CD1c-positive myeloid dendritic cell (primary cell): ENCODE data around the gene DPM3.
"Not testable (repeated sequence)": the region's sequence is repeated elsewhere in the genome, so short reads cannot be mapped to it uniquely, and the experiment has no call there.

Experiments
- DNase-seq: peaks from one replicate; pipeline ENCODE4 v3.0.0-alpha.2; 2016; ENCODE audit errors: extremely low spot score

DPM3 gene

DNA sequence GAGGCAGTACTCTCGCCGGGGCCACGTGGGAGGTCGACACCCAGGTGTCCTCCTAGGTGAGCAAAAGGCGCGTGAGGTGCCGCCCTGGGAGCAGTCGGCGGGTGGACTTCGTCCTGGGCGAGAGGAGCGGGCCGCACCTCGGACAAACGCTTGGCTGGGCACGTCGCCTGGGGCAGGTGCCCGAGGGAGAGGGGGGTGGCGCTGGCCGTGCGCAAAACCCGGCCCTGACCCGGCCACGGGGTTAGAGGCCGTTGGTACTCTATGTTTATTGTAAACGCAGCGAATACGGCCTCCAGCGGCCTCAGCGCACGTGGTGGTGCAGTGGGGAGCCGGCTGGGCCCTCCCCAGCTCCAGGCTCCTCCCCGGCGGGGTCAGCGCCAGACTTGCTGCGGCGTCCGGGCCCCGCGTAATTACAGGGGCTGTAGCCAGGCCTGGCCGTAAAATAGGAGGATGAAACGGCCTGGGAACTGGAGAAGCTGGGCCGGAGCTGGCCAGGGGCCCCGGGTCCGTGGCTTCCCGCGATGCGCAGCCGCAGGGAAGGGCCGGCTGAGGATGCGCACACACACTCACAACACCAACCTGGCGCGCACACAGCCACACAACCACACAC is 14.3 kb downstream of the DPM3 start:
- no peak for DNase-seq

GRCh38 chr1:155125511-155125945 is 14.8 kb downstream of the DPM3 start:
- no peak for DNase-seq

- DNase-seq, result no peak
Observed at GRCh38 chr1:155124503-155125463, 15.5 kb downstream of the DPM3 start.

GRCh38 chr1:155123801-155124200 is 16.5 kb downstream of the DPM3 start:
- no peak for DNase-seq

DNA sequence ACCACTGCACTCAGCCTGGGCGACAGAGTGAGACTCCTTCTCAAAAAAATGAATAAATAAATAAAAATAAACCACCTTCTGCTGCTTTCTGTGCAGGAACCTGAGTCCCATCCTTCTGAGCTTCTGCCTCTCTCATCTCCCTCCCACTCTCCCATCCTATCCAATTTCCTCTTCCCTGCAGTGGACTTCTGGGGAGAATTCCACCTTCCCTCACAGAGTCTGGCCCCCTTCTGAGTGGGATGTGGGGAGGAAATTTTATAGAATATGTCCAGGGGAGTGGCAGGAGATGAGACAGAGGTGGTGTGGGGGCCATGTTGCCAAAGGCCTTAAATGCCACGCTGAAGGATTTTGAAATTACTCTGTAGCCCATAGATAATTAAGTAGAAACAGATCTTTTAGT is 18.0 kb downstream of the DPM3 start:
- no peak for DNase-seq

- no peak for DNase-seq
Observed at GRCh38 chr1:155121249-155121648, 19.1 kb downstream of the DPM3 start.

- DNase-seq, result no peak
Observed at GRCh38 chr1:155120253-155120652, 20.1 kb downstream of the DPM3 start.

DNA sequence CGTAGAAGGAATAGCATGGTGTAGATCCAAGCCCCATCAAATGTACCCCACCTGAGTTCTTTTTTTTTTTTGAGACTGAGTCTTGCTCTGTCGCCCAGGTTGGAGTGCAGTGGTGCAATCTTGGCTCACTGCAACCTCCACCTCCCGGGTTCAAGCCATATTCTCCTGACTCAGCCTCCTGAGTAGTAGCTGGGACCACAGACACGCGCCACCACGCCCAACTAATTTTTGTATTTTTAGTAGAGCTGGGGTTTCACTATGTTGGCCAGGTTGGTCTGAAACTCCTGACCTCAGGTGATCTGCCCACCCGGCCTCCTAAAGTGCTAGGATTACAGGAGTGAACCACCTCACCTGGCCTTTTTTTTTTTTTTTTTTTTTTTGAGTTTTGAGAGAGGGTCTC is 22.2 kb downstream of the DPM3 start:
- not testable (repeated sequence) for DNase-seq

DNA sequence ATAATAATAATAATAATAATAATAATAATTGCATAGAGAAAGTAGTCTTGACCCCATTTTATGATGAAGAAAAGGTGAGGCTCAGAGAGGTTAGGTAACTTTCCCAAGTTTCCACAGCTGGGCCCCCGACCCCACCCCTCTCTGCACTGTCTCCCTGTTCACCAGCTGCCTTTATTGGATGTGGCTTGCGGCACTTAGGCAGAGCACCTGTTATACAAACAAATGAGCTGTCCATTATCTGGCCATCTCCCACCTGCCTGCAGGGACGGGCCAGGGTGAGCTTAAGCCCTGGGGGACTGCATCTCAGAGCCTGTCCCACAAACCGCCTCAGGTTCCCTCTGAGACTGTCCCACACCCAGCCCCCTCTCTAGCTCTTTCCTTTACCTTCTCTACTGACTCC is 22.7 kb downstream of the DPM3 start:
- DNase-seq, result no peak

DNA sequence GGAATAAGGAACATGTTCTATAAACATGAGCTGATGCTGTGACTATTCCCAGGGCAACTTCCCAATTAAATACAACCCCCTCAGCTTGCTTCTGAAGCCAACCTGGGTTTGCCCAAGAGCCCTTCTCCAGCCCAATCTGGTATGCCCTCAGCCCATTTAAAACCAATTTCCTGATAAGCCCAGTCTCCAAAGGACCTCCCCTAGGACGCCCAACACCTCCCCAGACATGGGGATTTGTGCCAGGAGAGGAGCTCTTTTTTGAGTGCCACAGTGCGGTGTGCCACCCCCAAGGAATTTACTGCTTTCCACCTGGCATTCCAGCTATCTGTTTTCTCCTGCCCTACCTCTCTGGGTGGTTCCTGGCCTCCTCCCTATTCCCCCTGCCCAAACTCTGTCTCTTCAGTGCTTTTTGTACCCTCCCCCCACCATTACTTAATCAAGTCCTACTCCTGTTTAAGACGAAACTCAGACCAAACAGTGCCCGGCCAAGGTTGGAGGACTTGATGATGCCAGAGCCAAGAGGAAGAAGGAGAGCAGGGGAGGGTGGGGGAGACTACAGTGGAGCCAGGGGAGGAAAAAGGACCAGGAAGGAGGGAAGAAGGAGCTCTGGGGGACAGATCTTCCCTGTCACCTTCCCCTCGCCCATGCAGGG is 24.1 kb downstream of the DPM3 start:
- no peak for DNase-seq

DNA sequence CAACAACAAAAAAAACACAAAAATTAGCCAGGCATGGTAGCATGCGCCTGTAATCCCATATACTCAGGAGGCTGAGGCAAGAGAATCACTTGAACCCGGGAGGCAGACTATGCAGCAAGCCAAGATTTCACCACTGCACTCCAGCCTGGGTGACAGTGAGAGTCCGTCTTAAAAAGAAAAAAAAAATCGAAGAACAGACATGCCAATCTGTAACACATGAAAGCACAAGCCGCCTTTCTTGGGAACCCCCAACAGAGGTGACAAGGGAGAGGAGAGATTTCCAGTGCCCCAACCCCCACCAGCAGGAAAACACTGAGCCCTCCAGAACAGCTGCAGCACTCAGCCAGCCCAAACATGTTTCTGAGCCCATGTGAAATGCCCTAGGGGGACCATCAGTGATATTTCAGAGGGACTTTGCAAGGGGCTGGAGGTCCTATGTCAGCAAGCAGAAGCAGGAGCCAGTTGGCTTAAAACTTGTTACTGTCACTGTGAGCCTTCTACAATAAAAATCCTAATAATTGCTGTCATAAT is 26.8 kb downstream of the DPM3 start:
- DNase-seq, result no peak

GRCh38 chr1:155110826-155111225 is 29.5 kb downstream of the DPM3 start:
- no peak for DNase-seq

- DNase-seq, result no peak
Observed at GRCh38 chr1:155110381-155110780, 29.9 kb downstream of the DPM3 start.

DNA sequence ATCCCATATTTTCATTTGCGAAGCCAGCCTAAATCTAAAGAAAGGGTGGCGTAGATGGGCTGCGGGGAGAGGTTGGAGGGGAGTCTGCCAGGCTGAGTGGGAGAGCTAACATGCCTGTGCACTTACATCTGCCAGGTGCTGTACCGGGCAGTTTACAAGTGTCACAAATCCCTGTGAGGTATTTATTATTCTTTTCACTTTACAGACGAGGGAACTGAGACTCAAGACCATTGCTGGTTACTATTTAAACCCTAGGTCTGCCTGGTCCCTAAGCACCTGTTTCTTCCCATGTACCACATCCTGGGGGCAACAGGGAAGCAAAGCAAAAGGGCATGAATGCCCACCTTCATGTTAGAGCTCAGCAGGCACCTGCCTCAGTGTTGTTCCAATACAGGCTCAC is 32.0 kb downstream of the DPM3 start:
- no peak for DNase-seq

- DNase-seq, result no peak
Observed at GRCh38 chr1:155107309-155108264, 32.7 kb downstream of the DPM3 start.

DNA sequence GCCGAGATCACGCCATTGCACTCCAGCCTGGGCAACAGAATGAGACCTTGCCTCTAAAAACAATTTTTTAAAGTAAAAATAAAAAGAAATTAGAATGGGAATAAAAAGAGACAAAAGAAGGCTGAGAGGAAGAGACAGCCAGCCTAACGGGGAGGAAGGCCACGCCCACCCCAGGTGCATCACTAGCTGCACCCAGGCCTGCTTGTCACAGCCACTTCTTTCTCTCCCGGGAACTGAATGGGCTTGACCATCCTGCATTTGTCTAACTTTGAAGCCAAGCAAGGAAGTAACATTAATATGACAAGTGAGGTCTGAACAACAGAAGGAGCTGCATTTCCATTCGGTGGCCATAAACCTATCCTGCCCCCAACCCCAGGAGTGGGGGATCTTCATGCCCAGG is 33.5 kb downstream of the DPM3 start:
- DNase-seq, result no peak

GRCh38 chr1:155105604-155106011 is 34.7 kb downstream of the DPM3 start:
- DNase-seq, result no peak

GRCh38 chr1:155104605-155105534 is 35.5 kb downstream of the DPM3 start:
- no peak for DNase-seq

DNA sequence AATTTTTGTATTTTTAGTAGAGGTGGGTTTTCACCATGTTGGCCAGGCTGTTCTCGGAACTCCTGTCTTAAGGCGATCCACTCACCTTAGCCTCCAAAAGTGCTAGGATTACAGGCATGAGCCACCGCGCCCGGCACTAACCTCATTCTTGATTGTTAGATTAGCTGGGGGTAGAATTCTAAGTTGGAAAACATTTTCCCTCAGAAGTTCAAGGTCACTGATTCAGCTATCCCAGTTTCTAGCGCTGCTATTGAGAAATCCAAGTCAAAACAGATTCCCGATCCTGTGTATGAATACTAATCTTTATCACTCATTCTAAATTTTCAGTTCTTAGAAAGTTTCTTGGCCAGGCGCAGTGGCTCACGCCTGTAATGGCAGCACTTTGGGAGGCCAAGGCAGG is 37.0 kb downstream of the DPM3 start:
- no peak for DNase-seq

GRCh38 chr1:155099331-155099730 is 41.0 kb downstream of the DPM3 start:
- DNase-seq, result no peak
